Smooth muscle cell (in vitro differentiated cells): Measurements from ENCODE around the gene ADRA2C. TPM values are rescaled to one million over a fixed set of nuclear protein-coding genes. Genes with fewer than 3 reads are reported as not detected.

ENCODE experiments used
- DNase-seq: peaks from one replicate; lab custom pipeline; 2025; ENCODE audit not compliant: unreplicated experiment; lab: John Stamatoyannopoulos, UW
- H2AFZ ChIP-seq: fragments of 200-600 bp; sonication (generic); 2 replicates; pipeline ENCODE4 v1.6.0; 2016; ENCODE audit warnings: antibody characterized with exemption, low read depth, mild to moderate bottlenecking
- H3F3A ChIP-seq: fragments of 200-600 bp; sonication (generic); 2 replicates; pipeline ENCODE4 v1.6.0; 2017; ENCODE audit warnings: antibody characterized with exemption, low read depth
- H3K27ac ChIP-seq: fragments of 200-600 bp; sonication (generic); 2 replicates; pipeline ENCODE4 v1.5.1; 2016; ENCODE audit warnings: low read depth, mild to moderate bottlenecking
- H3K27me3 ChIP-seq: fragments of 200-600 bp; sonication (generic); 2 replicates; pipeline ENCODE4 v1.6.1; 2016; ENCODE audit warnings: low read depth, mild to moderate bottlenecking
- H3K36me3 ChIP-seq: fragments of 200-600 bp; sonication (generic); 2 replicates; pipeline ENCODE4 v1.5.1; 2016; ENCODE audit warnings: low read depth
- H3K4me1 ChIP-seq: fragments of 200-600 bp; sonication (generic); 2 replicates; pipeline ENCODE4 v1.5.1; 2016; ENCODE audit warnings: low read depth
- H3K4me2 ChIP-seq: fragments of 200-600 bp; sonication (generic); 2 replicates; pipeline ENCODE4 v1.6.0; 2016; ENCODE audit warnings: mild to moderate bottlenecking
- H3K4me3 ChIP-seq: fragments of 200-600 bp; sonication (generic); 2 replicates; pipeline ENCODE4 v1.5.1; 2016; ENCODE audit warnings: mild to moderate bottlenecking
- H3K79me2 ChIP-seq: fragments of 200-600 bp; sonication (generic); 2 replicates; pipeline ENCODE4 v1.6.0; 2016; ENCODE audit warnings: low read depth, mild to moderate bottlenecking
- H3K9ac ChIP-seq: fragments of 200-600 bp; sonication (generic); 2 replicates; pipeline ENCODE4 v1.6.0; 2016; ENCODE audit warnings: low read depth
- H3K9me3 ChIP-seq: fragments of 200-600 bp; sonication (generic); replicated peaks from 2 replicates; pipeline ENCODE4 v1.5.1; 2016; ENCODE audit warnings: low read depth
- H4K20me1 ChIP-seq: fragments of 200-600 bp; sonication (generic); 2 replicates; pipeline ENCODE4 v1.6.0; 2016; ENCODE audit warnings: low read depth
- CTCF ChIP-seq: fragments of 200-600 bp; sonication (generic); IDR thresholded peaks from 2 replicates; pipeline ENCODE4 v1.5.1; 2017; ENCODE audit warnings: borderline replicate concordance, mild to moderate bottlenecking, antibody characterized with exemption; ENCODE audit not compliant: insufficient read depth, poor library complexity, severe bottlenecking
- WGBS: methylation state at CpG from one replicate; pipeline ENCODE4 v1.1.7; 2016; ENCODE audit warnings: low lambda C conversion rate; 5-methylcytosine and 5-hydroxymethylcytosine counted together
- polyA plus RNA-seq: library from polyadenylated mRNA; unstranded; fragments of >200 nt; fragmentation: Nextera tagmentation; extraction: Ambion mirVana; gene quantifications from 2 replicates; pipeline ENCODE4 v1.2.1, GENCODE V29; 2016
- total RNA-seq: library from RNA; depleted of rRNA; stranded (reverse); fragments of >200 nt; gene quantifications from 2 replicates; pipeline ENCODE4 v1.2.3, GENCODE V29; 2014

ADRA2C gene
- total and polyA plus RNA-seq, 2 experiments from 2014 or later, result 0.53 to 1.6 TPM

- no peak for DNase-seq
- WGBS, result 94% methylated on average over 15 of the region's 15 CpGs
- no peak overlapping the region for H3K4me3 ChIP-seq
- H3F3A ChIP-seq, result no peaks in the 10 kb centered on the region
- no peak overlapping the region for H3K27ac ChIP-seq
- no peaks in the 10 kb centered on the region for H3K9me3 ChIP-seq
- peaks cover 4% of the 10 kb centered on the region for H3K27me3 ChIP-seq
- H3K9ac ChIP-seq, result no peak overlapping the region
- no peak for TF ChIP-seq CTCF
- H3K79me2 ChIP-seq, result no peaks in the 10 kb centered on the region
- no peak overlapping the region for H3K4me2 ChIP-seq
- no peaks in the 10 kb centered on the region for H4K20me1 ChIP-seq
- H3K4me1 ChIP-seq, result no peaks in the 10 kb centered on the region
- H2AFZ ChIP-seq, result no peak overlapping the region
- no peaks in the 10 kb centered on the region for H3K36me3 ChIP-seq
These were observed 6.9 kb upstream of the ADRA2C start for GRCh38 chr4:3759236-3759635.

GRCh38 chr4:3760346-3760745 is 5.8 kb upstream of the ADRA2C start:
- WGBS, result 92% methylated on average over 10 of the region's 10 CpGs
- Histone ChIP-seq H3K9ac (no peak overlapping the region), H3F3A (no peaks in the 10 kb centered on the region), H3K4me3 (no peak overlapping the region), H3K9me3 (no peaks in the 10 kb centered on the region), H3K4me1 (no peaks in the 10 kb centered on the region), H4K20me1 (no peaks in the 10 kb centered on the region), H3K4me2 (no peak overlapping the region), H3K27ac (no peak overlapping the region), H3K79me2 (no peaks in the 10 kb centered on the region), H2AFZ (no peak overlapping the region), H3K36me3 (no peaks in the 10 kb centered on the region), H3K27me3 (no peaks in the 10 kb centered on the region)
- no peak for TF ChIP-seq CTCF
- DNase-seq, result no peak

- no peak for TF ChIP-seq CTCF
- Histone ChIP-seq H3K79me2 (no peaks in the 10 kb centered on the region), H3K27me3 (no peaks in the 10 kb centered on the region), H3K36me3 (no peaks in the 10 kb centered on the region), H3K4me3 (no peak overlapping the region), H3K27ac (no peak overlapping the region), H3K9me3 (no peaks in the 10 kb centered on the region), H4K20me1 (no peaks in the 10 kb centered on the region), H3K9ac (no peak overlapping the region), H3K4me1 (no peaks in the 10 kb centered on the region), H3K4me2 (no peak overlapping the region), H3F3A (no peaks in the 10 kb centered on the region), H2AFZ (no peak overlapping the region)
- DNase-seq, result no peak
- WGBS, result 73% methylated on average over 5 of the region's 5 CpGs
These were observed 5.3 kb upstream of the ADRA2C start for GRCh38 chr4:3760841-3761240.

- no peaks in the 10 kb centered on the region for H3K36me3 ChIP-seq
- 87% methylated on average over 8 of the region's 8 CpGs for WGBS
- no peak for TF ChIP-seq CTCF
These were observed 3.9 kb upstream of the ADRA2C start for GRCh38 chr4:3762264-3762663.

More at GRCh38 chr4:3762264-3762663, 3.9 kb upstream of the ADRA2C start:
- Histone ChIP-seq H3F3A (no peaks in the 10 kb centered on the region), H3K4me3 (no peak overlapping the region), H2AFZ (no peak overlapping the region), H3K4me1 (no peaks in the 10 kb centered on the region), H3K9ac (no peak overlapping the region), H3K27me3 (peaks cover 7% of the 10 kb centered on the region), H4K20me1 (no peaks in the 10 kb centered on the region), H3K79me2 (no peaks in the 10 kb centered on the region), H3K27ac (no peak overlapping the region), H3K4me2 (no peak overlapping the region), H3K9me3 (no peaks in the 10 kb centered on the region)
- no peak for DNase-seq
